SIG-M5 (cell line): ENCODE measurements around the gene TRIM71.
A peak's percentile ranks its signal among the peaks of the same experiment; 100 is the strongest.
"Not testable (repeated sequence)": the region's sequence is repeated elsewhere in the genome, so short reads cannot be mapped to it uniquely, and the experiment has no call there.

Source experiments
- DNase-seq: peaks from one replicate; lab custom pipeline; 2025; lab: John Stamatoyannopoulos, UW

Gene TRIM71

GRCh38 chr3:32842987-32843386, 25.2 kb downstream of the TRIM71 start:
- peak; percentile 18 for DNase-seq

GRCh38 chr3:32843510-32844321, 25.9 kb downstream of the TRIM71 start:
- no peak for DNase-seq

GRCh38 chr3:32844322-32844654, 26.5 kb downstream of the TRIM71 start:
- DNase-seq = no peak

GRCh38 chr3:32844914-32845313, 27.1 kb downstream of the TRIM71 start:
- DNase-seq = no peak

GRCh38 chr3:32845546-32845945, 27.7 kb downstream of the TRIM71 start:
- not testable (repeated sequence) for DNase-seq

GRCh38 chr3:32847045-32847444, 29.2 kb downstream of the TRIM71 start:
- DNase-seq = not testable (repeated sequence)

- DNase-seq = no peak
These were observed 29.7 kb downstream of the TRIM71 start for GRCh38 chr3:32847528-32847927.

GRCh38 chr3:32848215-32848614, 30.4 kb downstream of the TRIM71 start:
- no peak for DNase-seq

- no peak for DNase-seq
These were observed 31.2 kb downstream of the TRIM71 start for GRCh38 chr3:32849046-32849445.

GRCh38 chr3:32850226-32850625, 32.4 kb downstream of the TRIM71 start:
- no peak for DNase-seq

GRCh38 chr3:32850636-32851035, 32.8 kb downstream of the TRIM71 start:
- no peak for DNase-seq

- no peak for DNase-seq
These were observed 34.3 kb downstream of the TRIM71 start for GRCh38 chr3:32852146-32852545.

GRCh38 chr3:32855350-32855953, 37.7 kb downstream of the TRIM71 start:
- DNase-seq = no peak

GRCh38 chr3:32856355-32856889, 38.6 kb downstream of the TRIM71 start:
- DNase-seq = no peak

GRCh38 chr3:32856901-32857507, 39.2 kb downstream of the TRIM71 start:
- no peak for DNase-seq

- DNase-seq = no peak
These were observed 40.1 kb downstream of the TRIM71 start for GRCh38 chr3:32857921-32858320.

GRCh38 chr3:32859604-32860237, 41.9 kb downstream of the TRIM71 start:
- DNase-seq = no peak

- DNase-seq = no peak
These were observed 42.7 kb downstream of the TRIM71 start for GRCh38 chr3:32860499-32860898.

- DNase-seq = no peak
These were observed 43.9 kb downstream of the TRIM71 start for GRCh38 chr3:32861681-32862080.

GRCh38 chr3:32862247-32862935, 44.6 kb downstream of the TRIM71 start:
- no peak for DNase-seq

GRCh38 chr3:32862936-32863487, 45.2 kb downstream of the TRIM71 start:
- no peak for DNase-seq

GRCh38 chr3:32865383-32865782, 47.6 kb downstream of the TRIM71 start:
- DNase-seq = no peak
